Calu3 (cell line): ENCODE data around the gene DPF3. TPM values are rescaled to one million over a fixed set of nuclear protein-coding genes. Genes with fewer than 3 reads are reported as not detected.

Experiments
- BruUV-seq: library from RNA; stranded (reverse); fragments of 400-500 nt; replicated peaks from 2 replicates; lab custom pipeline; 2021; lab: Mats Ljungman, UMichigan
- CTCF ChIA-PET: fragments of 300-600 bp; sonication (Branson Sonifier 250); formaldehyde crosslinking; loops from one replicate; lab custom pipeline; 2022; ENCODE audit warnings: antibody characterized with exemption; lab: Charles Lee
- DNase-seq: peaks from one replicate; pipeline ENCODE4 v3.0.0; 2022
- H3K27ac Mint-ChIP-seq: one replicate; pipeline ENCODE4 v1.8.0; 2022; ENCODE audit warnings: mixed read lengths; ENCODE audit not compliant: unreplicated experiment
- H3K27me3 Mint-ChIP-seq: one replicate; pipeline ENCODE4 v1.8.0; 2022; ENCODE audit warnings: mixed read lengths; ENCODE audit not compliant: unreplicated experiment
- H3K36me3 Mint-ChIP-seq: one replicate; pipeline ENCODE4 v1.8.0; 2022; ENCODE audit warnings: mild to moderate bottlenecking, moderate library complexity, mixed read lengths; ENCODE audit not compliant: insufficient read depth, unreplicated experiment
- H3K4me1 Mint-ChIP-seq: one replicate; pipeline ENCODE4 v1.8.0; 2022; ENCODE audit warnings: mild to moderate bottlenecking, low read depth, mixed read lengths; ENCODE audit not compliant: unreplicated experiment
- H3K4me3 Mint-ChIP-seq: one replicate; pipeline ENCODE4 v1.8.0; 2022; ENCODE audit warnings: mild to moderate bottlenecking, low read depth, moderate library complexity, mixed read lengths; ENCODE audit not compliant: unreplicated experiment
- H3K9me3 Mint-ChIP-seq: one replicate; pipeline ENCODE4 v1.8.0; 2022; ENCODE audit warnings: low read depth, mixed read lengths; ENCODE audit not compliant: unreplicated experiment
- intact Hi-C: fragments of 100-400 bp; cut with micrococcal nuclease; formaldehyde crosslinking; loops from one replicate; pipeline ENCODE4 v1.10.0; 2022; ENCODE audit not compliant: unreplicated experiment
- total RNA-seq: library from RNA; stranded (reverse); gene quantifications from 2 replicates; pipeline ENCODE4 v1.2.3, GENCODE V29; 2022
- TF ChIP-seq, protein P1 (sequence below): fragments of 200-600 bp; IDR thresholded peaks from one replicate; pipeline ENCODE4 v1.8.0; 2022; ENCODE audit warnings: antibody characterized with exemption; ENCODE audit not compliant: unreplicated experiment

Gene DPF3
- total RNA-seq, 1 experiment from 2014 or later, result 9.6 TPM

DNA sequence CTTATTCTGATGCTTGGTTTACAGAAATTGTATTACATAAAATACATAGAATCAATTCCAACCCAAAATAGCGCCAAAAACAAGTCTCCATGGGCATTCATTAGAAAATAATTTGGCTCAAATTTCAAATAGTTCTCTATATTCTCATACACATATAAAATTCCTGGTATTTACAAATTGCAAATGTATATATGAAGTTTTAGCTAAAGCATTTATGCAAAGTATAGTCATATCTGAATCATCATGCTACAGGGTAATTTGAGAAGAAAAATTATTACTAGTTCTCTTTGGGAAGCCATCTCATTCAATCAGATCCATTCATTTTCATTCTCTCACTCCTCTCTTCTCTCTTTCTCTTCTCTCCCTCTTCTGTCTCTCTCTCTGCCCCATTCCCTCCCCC is 257.8 kb downstream of the DPF3 start:
- TF ChIP-seq, protein P1, sequence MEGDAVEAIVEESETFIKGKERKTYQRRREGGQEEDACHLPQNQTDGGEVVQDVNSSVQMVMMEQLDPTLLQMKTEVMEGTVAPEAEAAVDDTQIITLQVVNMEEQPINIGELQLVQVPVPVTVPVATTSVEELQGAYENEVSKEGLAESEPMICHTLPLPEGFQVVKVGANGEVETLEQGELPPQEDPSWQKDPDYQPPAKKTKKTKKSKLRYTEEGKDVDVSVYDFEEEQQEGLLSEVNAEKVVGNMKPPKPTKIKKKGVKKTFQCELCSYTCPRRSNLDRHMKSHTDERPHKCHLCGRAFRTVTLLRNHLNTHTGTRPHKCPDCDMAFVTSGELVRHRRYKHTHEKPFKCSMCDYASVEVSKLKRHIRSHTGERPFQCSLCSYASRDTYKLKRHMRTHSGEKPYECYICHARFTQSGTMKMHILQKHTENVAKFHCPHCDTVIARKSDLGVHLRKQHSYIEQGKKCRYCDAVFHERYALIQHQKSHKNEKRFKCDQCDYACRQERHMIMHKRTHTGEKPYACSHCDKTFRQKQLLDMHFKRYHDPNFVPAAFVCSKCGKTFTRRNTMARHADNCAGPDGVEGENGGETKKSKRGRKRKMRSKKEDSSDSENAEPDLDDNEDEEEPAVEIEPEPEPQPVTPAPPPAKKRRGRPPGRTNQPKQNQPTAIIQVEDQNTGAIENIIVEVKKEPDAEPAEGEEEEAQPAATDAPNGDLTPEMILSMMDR, result no peak
- intact Hi-C loops, result no loop called here
- BruUV-seq, result no TSS peak
- Mint-ChIP-seq H3K9me3 (peaks cover 12% of the 10 kb centered on the region), H3K27me3 (peaks cover 43% of the 10 kb centered on the region), H3K36me3 (no peaks in the 10 kb centered on the region), H3K27ac (no peak overlapping the region), H3K4me1 (peaks cover 8% of the 10 kb centered on the region), H3K4me3 (no peak overlapping the region)
- DNase-seq, result no peak
- CTCF ChIA-PET, result no interaction called here

DNA sequence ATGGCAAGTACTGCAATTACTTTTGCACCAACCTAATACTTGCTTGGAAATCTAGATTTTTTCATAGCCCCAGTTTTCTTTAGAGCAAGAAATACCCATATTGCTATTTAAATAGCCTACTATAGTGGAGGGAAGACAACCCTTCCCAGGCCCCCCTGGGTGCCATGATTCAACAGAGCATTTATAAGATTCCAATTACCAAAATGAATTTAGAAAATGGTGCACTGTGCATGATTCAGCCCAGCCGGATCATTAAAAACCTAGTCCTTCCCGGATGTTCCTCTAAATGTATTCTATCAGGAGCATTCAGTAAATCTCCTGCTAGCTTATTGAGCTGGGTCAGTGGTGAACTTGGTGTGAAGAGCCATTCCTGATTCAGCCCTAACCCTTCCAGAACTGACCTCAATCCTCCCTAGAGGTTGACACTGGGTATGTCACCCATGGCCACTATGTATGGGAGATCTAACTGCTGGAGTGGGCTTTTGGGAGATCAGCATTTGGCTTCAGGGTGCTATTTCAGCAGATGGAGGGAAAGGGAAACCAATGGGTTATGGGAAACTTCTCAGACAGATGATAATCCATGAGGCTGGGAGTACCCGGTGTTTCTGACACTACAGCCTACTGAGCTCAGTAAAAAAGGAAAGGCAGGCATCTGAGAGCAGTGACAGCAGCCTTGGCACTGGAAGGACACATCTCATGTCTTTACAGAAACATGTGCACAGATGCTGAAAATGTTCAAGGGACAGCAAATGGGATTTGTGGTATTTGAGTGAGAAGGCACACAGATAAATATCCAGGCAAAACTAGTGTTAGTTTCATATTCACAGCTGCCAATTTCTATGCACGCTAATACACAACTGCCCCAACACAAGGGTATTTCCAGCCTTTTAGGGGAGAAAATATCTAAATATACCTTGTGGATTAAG is 258.9 kb downstream of the DPF3 start:
- Mint-ChIP-seq H3K27me3 (peaks cover 43% of the 10 kb centered on the region), H3K9me3 (peaks cover 3% of the 10 kb centered on the region), H3K4me3 (no peak overlapping the region), H3K4me1 (peaks cover 8% of the 10 kb centered on the region), H3K36me3 (no peaks in the 10 kb centered on the region), H3K27ac (no peak overlapping the region)
- intact Hi-C loops, result no loop called here
- no peak for DNase-seq
- BruUV-seq, result no TSS peak
- CTCF ChIA-PET, result no interaction called here
- TF ChIP-seq, protein P1, result no peak

DNA sequence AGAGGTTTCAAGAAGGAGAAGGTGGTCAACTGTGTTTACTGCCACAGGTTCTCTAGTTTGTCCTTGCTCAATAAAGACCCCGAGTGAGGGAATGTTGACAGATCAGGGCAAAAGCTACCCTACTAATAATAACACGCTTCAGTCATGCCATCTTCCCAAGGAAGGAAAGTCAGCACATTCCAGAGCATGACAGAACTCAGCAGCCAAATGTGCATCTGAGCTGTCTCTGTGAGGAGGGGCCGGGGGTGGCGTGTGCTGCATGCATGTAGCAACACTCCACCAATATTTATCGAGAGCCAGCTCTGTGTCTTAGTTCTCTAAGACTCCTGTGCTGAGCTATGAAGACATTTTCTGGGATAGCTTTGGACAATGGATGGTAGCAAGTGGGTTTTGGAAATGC is 260.4 kb downstream of the DPF3 start:
- no TSS peak for BruUV-seq
- no peak for DNase-seq
- Mint-ChIP-seq H3K4me3 (no peak overlapping the region), H3K9me3 (peaks cover 3% of the 10 kb centered on the region), H3K27me3 (peaks cover 43% of the 10 kb centered on the region), H3K36me3 (no peaks in the 10 kb centered on the region), H3K27ac (no peak overlapping the region), H3K4me1 (peaks cover 8% of the 10 kb centered on the region)
- CTCF ChIA-PET, result no interaction called here
- TF ChIP-seq, protein P1, result no peak
- intact Hi-C loops, result no loop called here

DNA sequence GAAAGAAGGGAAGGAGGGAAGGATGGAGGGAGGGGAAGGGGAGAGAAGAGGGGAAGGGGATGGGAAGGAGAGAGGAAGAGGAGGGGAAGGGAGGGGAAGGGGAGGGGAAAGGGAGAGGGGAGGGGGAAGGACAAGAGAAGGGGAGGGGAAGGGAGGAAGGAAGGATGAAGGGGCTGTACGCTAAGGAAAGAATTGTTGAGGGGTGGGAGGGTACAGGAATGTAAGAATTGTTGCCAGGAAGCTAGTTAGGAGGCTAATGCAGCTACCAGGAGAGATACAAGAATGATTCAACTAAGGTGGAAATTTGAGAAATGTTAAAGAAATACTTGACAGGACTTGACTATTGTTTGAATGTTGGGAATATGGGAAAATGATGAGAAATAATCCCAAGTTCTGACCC is 261.2 kb downstream of the DPF3 start:
- no peak for DNase-seq
- TF ChIP-seq, protein P1, result no peak
- no peak overlapping the region for H3K27ac Mint-ChIP-seq
- CTCF ChIA-PET, result interaction anchor here (0.6 kb wide), 1 partner anchor 29 kb away, joined by 7 read pairs; no protein-coding TSS in a partner anchor
- H3K36me3 Mint-ChIP-seq, result no peaks in the 10 kb centered on the region
- peaks cover 8% of the 10 kb centered on the region for H3K4me1 Mint-ChIP-seq
- H3K4me3 Mint-ChIP-seq, result no peak overlapping the region
- intact Hi-C loops, result no loop called here
- H3K27me3 Mint-ChIP-seq, result peaks cover 43% of the 10 kb centered on the region
- H3K9me3 Mint-ChIP-seq, result peaks cover 3% of the 10 kb centered on the region
- no TSS peak for BruUV-seq
